GM23248 (cell line): ENCODE data around the gene SPR. TPM values are rescaled to one million over a fixed set of nuclear protein-coding genes. Genes with fewer than 3 reads are reported as not detected.

Experiments
- DNase-seq: peaks from one replicate; pipeline ENCODE4 v3.0.0-alpha.2; 2015
- H2AFZ ChIP-seq: fragments of 200-600 bp; sonication (generic); 2 replicates; pipeline ENCODE4 v1.6.1; 2016; ENCODE audit warnings: antibody characterized with exemption
- H3F3A ChIP-seq: fragments of 200-600 bp; sonication (generic); 2 replicates; pipeline ENCODE4 v1.6.1; 2016; ENCODE audit warnings: mild to moderate bottlenecking, antibody characterized with exemption, mixed run types; ENCODE audit not compliant: insufficient read depth
- H3K27ac ChIP-seq: fragments of 200-600 bp; sonication (generic); 2 replicates; pipeline ENCODE4 v1.5.1; 2016; ENCODE audit warnings: mild to moderate bottlenecking
- H3K27me3 ChIP-seq: fragments of 200-600 bp; sonication (generic); replicated peaks from 2 replicates; pipeline ENCODE4 v1.6.1; 2016; ENCODE audit warnings: mild to moderate bottlenecking; ENCODE audit not compliant: insufficient read depth
- H3K36me3 ChIP-seq: fragments of 200-600 bp; sonication (generic); 2 replicates; pipeline ENCODE4 v1.6.1; 2016; ENCODE audit warnings: low read depth, mild to moderate bottlenecking
- H3K4me1 ChIP-seq: fragments of 200-600 bp; sonication (generic); 2 replicates; pipeline ENCODE4 v1.6.1; 2016; ENCODE audit warnings: mild to moderate bottlenecking; ENCODE audit not compliant: insufficient read depth
- H3K4me2 ChIP-seq: fragments of 200-600 bp; sonication (generic); one replicate; pipeline ENCODE4 v1.6.1; 2016; ENCODE audit warnings: mild to moderate bottlenecking; ENCODE audit not compliant: unreplicated experiment
- H3K4me3 ChIP-seq: fragments of 200-600 bp; sonication (generic); 2 replicates; pipeline ENCODE4 v1.5.1; 2016; ENCODE audit warnings: mild to moderate bottlenecking
- H3K79me2 ChIP-seq: fragments of 200-600 bp; sonication (generic); 2 replicates; pipeline ENCODE4 v1.6.1; 2016; ENCODE audit warnings: mild to moderate bottlenecking; ENCODE audit not compliant: insufficient read depth
- H3K9ac ChIP-seq: fragments of 200-600 bp; sonication (generic); 2 replicates; pipeline ENCODE4 v1.6.1; 2016; ENCODE audit warnings: mild to moderate bottlenecking
- H3K9me2 ChIP-seq: fragments of 200-600 bp; sonication (generic); 2 replicates; pipeline ENCODE4 v1.6.1; 2016; ENCODE audit warnings: mixed run types, mild to moderate bottlenecking, moderate library complexity; ENCODE audit not compliant: insufficient read depth
- H3K9me3 ChIP-seq: fragments of 200-600 bp; sonication (generic); one replicate; pipeline ENCODE4 v1.6.1; 2017; ENCODE audit warnings: low read depth
- H4K20me1 ChIP-seq: fragments of 200-600 bp; sonication (generic); 2 replicates; pipeline ENCODE4 v1.6.0; 2016; ENCODE audit not compliant: insufficient read depth
- EZH2 ChIP-seq: fragments of 200-600 bp; sonication (generic); IDR thresholded peaks from 2 replicates; pipeline ENCODE4 v1.6.1; 2018; ENCODE audit warnings: antibody characterized with exemption, mild to moderate bottlenecking; ENCODE audit not compliant: insufficient read depth, poor library complexity, severe bottlenecking
- EZH2phosphoT487 ChIP-seq: fragments of 200-600 bp; sonication (generic); IDR thresholded peaks from 2 replicates; pipeline ENCODE4 v1.6.1; 2018; ENCODE audit warnings: antibody characterized with exemption, moderate library complexity, mild to moderate bottlenecking, low read depth; ENCODE audit not compliant: insufficient read depth
- WGBS, 2 experiments: methylation state at CpG; one replicate each; pipeline ENCODE4 v1.1.6; 2015 to 2017; ENCODE audit warnings: low lambda C conversion rate in 2 of 2, low coverage in 1 of 2; ENCODE audit errors: missing lambda C conversion rate in 2 of 2; 5-methylcytosine and 5-hydroxymethylcytosine counted together
- in situ Hi-C: fragments of 300-500 bp; cut with MboI; formaldehyde crosslinking; loops from 2 replicates; pipeline ENCODE4 v1.15.0; 2020
- polyA plus RNA-seq: library from polyadenylated mRNA; unstranded; fragments of >200 nt; fragmentation: Nextera tagmentation; extraction: Ambion mirVana; gene quantifications from 2 replicates; pipeline ENCODE4 v1.2.1, GENCODE V29; 2016
- total RNA-seq: library from RNA; depleted of rRNA; stranded (reverse); fragments of >200 nt; shearing (Covaris generic); gene quantifications from 2 replicates; pipeline ENCODE4 v1.2.3, GENCODE V29; 2014

The SPR gene
- total and polyA plus RNA-seq, 2 experiments from 2014 or later = 17.1 to 21.1 TPM

- Histone ChIP-seq H3K27ac (no peak overlapping the region), H3K9ac (no peak overlapping the region), H3K4me3 (no peak overlapping the region), H3K9me2 (no peaks in the 10 kb centered on the region), H3K4me1 (no peaks in the 10 kb centered on the region), H4K20me1 (no peaks in the 10 kb centered on the region), H3K9me3 (no peaks in the 10 kb centered on the region), H3K27me3 (peaks cover 92% of the 10 kb centered on the region), H3F3A (no peaks in the 10 kb centered on the region), H3K4me2 (no peak overlapping the region), H3K36me3 (no peaks in the 10 kb centered on the region), H2AFZ (no peak overlapping the region), H3K79me2 (no peaks in the 10 kb centered on the region)
- TF ChIP-seq EZH2phosphoT487 (peak; percentile 56; the same call in 1 of the 2 replicates), EZH2 (peak; percentile 24)
- in situ Hi-C loops = no loop called here
- WGBS, 2 experiments = 2 to 4% methylated on average over 63 to 64 of the region's 86 CpGs
- DNase-seq = peak; percentile 54
These were observed 28.9 kb downstream of the SPR start for GRCh38 chr2:72915907-72916742.

- Histone ChIP-seq H3K9me3 (no peaks in the 10 kb centered on the region), H3K4me3 (no peak overlapping the region), H3K9ac (no peak overlapping the region), H2AFZ (no peak overlapping the region), H3K27me3 (peaks cover 94% of the 10 kb centered on the region), H4K20me1 (no peaks in the 10 kb centered on the region), H3F3A (no peaks in the 10 kb centered on the region), H3K4me2 (no peak overlapping the region), H3K79me2 (no peaks in the 10 kb centered on the region), H3K36me3 (no peaks in the 10 kb centered on the region), H3K27ac (no peak overlapping the region), H3K4me1 (no peaks in the 10 kb centered on the region), H3K9me2 (no peaks in the 10 kb centered on the region)
- WGBS, 2 experiments = 2 to 3% methylated on average over 28 of the region's 29 CpGs
- in situ Hi-C loops = no loop called here
- no peak for DNase-seq
- TF ChIP-seq EZH2 (peak; percentile 100), EZH2phosphoT487 (no peak; the same call in 1 of the 2 replicates)
These were observed 29.5 kb downstream of the SPR start for GRCh38 chr2:72916743-72917137.

- in situ Hi-C loops = no loop called here
- Histone ChIP-seq H2AFZ (no peak within 1 kb of the TSS), H3K27me3 (peaks cover 94% of the 10 kb centered on the region), H3K4me3 (no peak within 1 kb of the TSS), H3K4me2 (no peak within 1 kb of the TSS), H4K20me1 (no peaks in the 10 kb centered on the region), H3K9me3 (no peaks in the 10 kb centered on the region), H3K4me1 (no peaks in the 10 kb centered on the region), H3K79me2 (no peaks in the 10 kb centered on the region), H3K9ac (no peak within 1 kb of the TSS), H3K27ac (no peak within 1 kb of the TSS), H3F3A (no peaks in the 10 kb centered on the region), H3K36me3 (no peaks in the 10 kb centered on the region), H3K9me2 (no peaks in the 10 kb centered on the region)
- WGBS, 2 experiments = 1% methylated on average over 27 to 76 of the region's 82 CpGs
- peak; percentile 46 for DNase-seq
- TF ChIP-seq EZH2 = peak; percentile 100
- TF ChIP-seq EZH2phosphoT487 = no peak
These were observed 30.1 kb downstream of the SPR start, which contains the start of gene EMX1 for GRCh38 chr2:72917138-72917876. Gene EMX1, plus strand, starts transcription at chr2:72917519. Its CDS starts 334 bp downstream, at chr2:72917853.

GRCh38 chr2:72917877-72918553, 30.8 kb downstream of the SPR start:
- TF ChIP-seq EZH2 = no peak
- peak; percentile 84 for TF ChIP-seq EZH2phosphoT487
- no peak overlapping the region for H2AFZ ChIP-seq
- WGBS, 2 experiments = 2 to 4% methylated on average over 42 to 70 of the region's 89 CpGs
- H4K20me1 ChIP-seq = no peaks in the 10 kb centered on the region
- H3K9me3 ChIP-seq = no peaks in the 10 kb centered on the region
- H3K27ac ChIP-seq = no peak overlapping the region
- no peaks in the 10 kb centered on the region for H3K4me1 ChIP-seq
- no peaks in the 10 kb centered on the region for H3K9me2 ChIP-seq
- H3K4me2 ChIP-seq = no peak overlapping the region
- H3K27me3 ChIP-seq = peaks cover 95% of the 10 kb centered on the region
- no peak overlapping the region for H3K4me3 ChIP-seq
- H3K36me3 ChIP-seq = no peaks in the 10 kb centered on the region
- DNase-seq = no peak
- no peaks in the 10 kb centered on the region for H3K79me2 ChIP-seq
- H3K9ac ChIP-seq = no peak overlapping the region
- in situ Hi-C loops = no loop called here
- H3F3A ChIP-seq = no peaks in the 10 kb centered on the region
